ENCODE data around the gene PDE1C. TPM values are rescaled to one million over a fixed set of nuclear protein-coding genes. Genes with fewer than 3 reads are reported as not detected.
A peak's percentile ranks its signal among the peaks of the same experiment; 100 is the strongest.

PDE1C gene
- total RNA-seq, 1 donor from 2014 or later, result 54.6 TPM

DNA sequence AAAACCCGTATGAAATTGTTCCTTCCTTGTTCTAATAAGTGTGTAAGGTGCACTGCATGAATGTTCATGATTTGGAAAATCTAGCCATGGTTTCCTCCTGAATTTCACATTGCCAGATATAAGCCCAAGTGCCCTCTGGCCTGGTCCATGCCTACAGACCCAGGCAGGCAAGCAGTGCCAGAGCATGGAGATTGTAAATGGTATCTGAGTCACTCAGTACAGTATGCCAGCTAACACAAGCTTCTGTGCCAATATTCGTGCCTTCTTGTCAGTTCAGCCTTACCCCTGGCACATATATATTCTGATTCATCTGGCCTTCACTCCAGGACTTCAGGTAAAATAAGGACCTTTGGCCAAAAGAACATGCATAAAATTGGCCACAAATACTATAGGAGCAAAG, 38.4 kb upstream of the PDE1C start:
- H3K9me3 Mint-ChIP-seq (ENCODE audit: low read depth), result peaks cover 43% of the 10 kb centered on the region
- peaks cover 12% of the 10 kb centered on the region for H3K4me1 Mint-ChIP-seq (ENCODE audit: low read depth)
- H3K27ac Mint-ChIP-seq (ENCODE audit: unreplicated experiment), result no peak overlapping the region
- H3K4me3 Mint-ChIP-seq (ENCODE audit: unreplicated experiment), result no peak overlapping the region
- TF ChIP-seq, protein P1, sequence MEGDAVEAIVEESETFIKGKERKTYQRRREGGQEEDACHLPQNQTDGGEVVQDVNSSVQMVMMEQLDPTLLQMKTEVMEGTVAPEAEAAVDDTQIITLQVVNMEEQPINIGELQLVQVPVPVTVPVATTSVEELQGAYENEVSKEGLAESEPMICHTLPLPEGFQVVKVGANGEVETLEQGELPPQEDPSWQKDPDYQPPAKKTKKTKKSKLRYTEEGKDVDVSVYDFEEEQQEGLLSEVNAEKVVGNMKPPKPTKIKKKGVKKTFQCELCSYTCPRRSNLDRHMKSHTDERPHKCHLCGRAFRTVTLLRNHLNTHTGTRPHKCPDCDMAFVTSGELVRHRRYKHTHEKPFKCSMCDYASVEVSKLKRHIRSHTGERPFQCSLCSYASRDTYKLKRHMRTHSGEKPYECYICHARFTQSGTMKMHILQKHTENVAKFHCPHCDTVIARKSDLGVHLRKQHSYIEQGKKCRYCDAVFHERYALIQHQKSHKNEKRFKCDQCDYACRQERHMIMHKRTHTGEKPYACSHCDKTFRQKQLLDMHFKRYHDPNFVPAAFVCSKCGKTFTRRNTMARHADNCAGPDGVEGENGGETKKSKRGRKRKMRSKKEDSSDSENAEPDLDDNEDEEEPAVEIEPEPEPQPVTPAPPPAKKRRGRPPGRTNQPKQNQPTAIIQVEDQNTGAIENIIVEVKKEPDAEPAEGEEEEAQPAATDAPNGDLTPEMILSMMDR (IDR thresholded peaks at IDR 0.05), result no peak
- H3K36me3 Mint-ChIP-seq (ENCODE audit: low read depth), result peaks cover 15% of the 10 kb centered on the region
- no peak for DNase-seq (ENCODE audit: low spot score)
- no peaks in the 10 kb centered on the region for H3K27me3 Mint-ChIP-seq (ENCODE audit: low read depth)

DNA sequence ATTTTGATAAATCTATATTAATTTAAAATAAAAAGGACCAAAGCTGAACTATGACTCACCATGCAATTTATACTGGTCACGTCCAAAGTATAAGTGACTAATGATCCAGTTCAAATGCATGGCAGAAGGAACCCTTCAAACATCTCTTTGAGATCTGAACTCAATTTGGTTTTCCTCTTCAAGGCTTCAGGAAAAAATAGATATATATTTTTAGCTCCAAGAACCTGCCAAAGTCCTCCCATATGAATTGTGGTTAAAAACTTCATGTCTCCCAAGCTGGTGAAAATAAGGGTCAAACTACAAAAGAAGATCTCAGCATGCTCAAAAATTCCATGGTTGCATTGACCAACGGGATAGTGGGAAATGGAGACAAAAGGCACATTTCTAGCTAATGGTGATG, 34.6 kb upstream of the PDE1C start:
- DNase-seq (ENCODE audit: low spot score), result no peak
- Mint-ChIP-seq H3K9me3 (ENCODE audit: low read depth) (peaks cover 27% of the 10 kb centered on the region), H3K27me3 (ENCODE audit: low read depth) (no peaks in the 10 kb centered on the region), H3K4me3 (ENCODE audit: unreplicated experiment) (no peak overlapping the region), H3K36me3 (ENCODE audit: low read depth) (peaks cover 7% of the 10 kb centered on the region), H3K27ac (ENCODE audit: unreplicated experiment) (peak overlapping the region; percentile 33), H3K4me1 (ENCODE audit: low read depth) (peaks cover 12% of the 10 kb centered on the region)
- TF ChIP-seq, protein P1 (IDR thresholded peaks at IDR 0.05), result no peak

DNA sequence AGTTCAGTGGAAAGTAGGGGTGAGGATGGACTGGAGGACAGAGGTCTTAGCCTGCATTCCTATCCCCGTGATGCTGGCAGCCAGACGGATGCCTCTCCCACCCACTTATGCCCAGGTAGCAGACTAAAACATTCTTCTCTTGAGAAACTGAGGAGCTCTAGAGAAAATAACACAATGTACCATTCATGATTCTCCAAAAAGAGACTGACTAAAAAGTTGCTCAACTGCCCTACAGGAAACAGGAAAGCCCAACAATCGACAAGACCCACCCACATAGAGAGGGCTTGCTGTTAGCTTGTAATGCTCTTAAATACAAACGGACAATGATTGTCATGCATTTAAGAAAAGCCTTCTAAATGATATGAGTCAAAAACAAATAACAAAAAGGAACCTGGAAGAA, 33.2 kb upstream of the PDE1C start:
- no peaks in the 10 kb centered on the region for H3K27me3 Mint-ChIP-seq (ENCODE audit: low read depth)
- H3K4me3 Mint-ChIP-seq (ENCODE audit: unreplicated experiment), result no peak overlapping the region
- H3K36me3 Mint-ChIP-seq (ENCODE audit: low read depth), result peaks cover 7% of the 10 kb centered on the region
- no peak for DNase-seq (ENCODE audit: low spot score)
- no peak overlapping the region for H3K27ac Mint-ChIP-seq (ENCODE audit: unreplicated experiment)
- peaks cover 7% of the 10 kb centered on the region for H3K4me1 Mint-ChIP-seq (ENCODE audit: low read depth)
- TF ChIP-seq, protein P1 (IDR thresholded peaks at IDR 0.05), result no peak
- H3K9me3 Mint-ChIP-seq (ENCODE audit: low read depth), result peaks cover 20% of the 10 kb centered on the region

DNA sequence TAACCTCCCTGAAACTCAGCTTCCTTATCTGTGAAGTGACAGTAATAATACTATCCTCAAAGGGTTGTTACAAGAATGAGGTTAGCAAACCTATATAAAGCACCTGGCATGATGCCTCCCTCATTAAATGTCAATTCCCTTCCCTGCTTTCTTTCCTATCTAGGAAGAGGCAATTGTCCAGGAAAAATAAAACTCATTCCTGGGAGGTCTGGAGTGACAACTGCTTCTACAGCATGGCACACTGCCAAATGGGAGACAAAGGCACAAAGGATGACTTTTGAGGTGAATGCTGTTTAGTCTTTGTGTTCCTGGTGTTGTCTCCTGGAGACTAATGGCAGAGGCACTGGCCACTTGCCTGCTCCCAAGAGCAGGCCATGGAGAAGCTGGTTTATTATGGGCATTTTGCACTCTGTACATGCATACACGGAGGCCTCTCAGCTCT, 32.2 kb upstream of the PDE1C start:
- no peak overlapping the region for H3K4me3 Mint-ChIP-seq (ENCODE audit: unreplicated experiment)
- H3K36me3 Mint-ChIP-seq (ENCODE audit: low read depth), result peaks cover 6% of the 10 kb centered on the region
- peaks cover 7% of the 10 kb centered on the region for H3K4me1 Mint-ChIP-seq (ENCODE audit: low read depth)
- no peak overlapping the region for H3K27ac Mint-ChIP-seq (ENCODE audit: unreplicated experiment)
- TF ChIP-seq, protein P1 (IDR thresholded peaks at IDR 0.05), result no peak
- no peaks in the 10 kb centered on the region for H3K27me3 Mint-ChIP-seq (ENCODE audit: low read depth)
- H3K9me3 Mint-ChIP-seq (ENCODE audit: low read depth), result peaks cover 16% of the 10 kb centered on the region
- DNase-seq (ENCODE audit: low spot score), result no peak

DNA sequence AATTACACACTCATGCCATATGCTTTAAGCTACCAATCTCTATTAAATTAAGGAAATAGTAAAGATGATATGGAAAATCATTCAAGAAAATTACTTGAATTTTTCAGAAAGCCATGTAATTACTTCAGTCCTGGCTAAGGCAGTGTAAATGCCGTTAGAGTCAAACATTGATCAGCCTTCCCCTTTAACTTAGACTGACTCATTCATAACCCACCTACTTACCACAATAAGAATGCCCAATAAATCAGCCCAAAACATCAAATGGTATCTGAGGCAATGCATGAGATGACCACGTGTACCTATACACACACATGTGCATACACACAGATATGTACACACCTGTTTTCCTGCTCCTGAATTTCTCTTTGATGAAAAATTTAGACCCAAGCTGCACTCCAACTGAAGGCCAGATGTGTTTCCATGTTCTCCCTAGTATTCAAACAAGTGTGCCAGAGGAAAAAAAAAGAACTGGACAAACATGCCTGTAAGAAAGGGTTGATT, 30.2 kb upstream of the PDE1C start:
- Mint-ChIP-seq H3K9me3 (ENCODE audit: low read depth) (peaks cover 5% of the 10 kb centered on the region), H3K27ac (ENCODE audit: unreplicated experiment) (no peak overlapping the region), H3K4me1 (ENCODE audit: low read depth) (peaks cover 7% of the 10 kb centered on the region), H3K27me3 (ENCODE audit: low read depth) (no peaks in the 10 kb centered on the region), H3K4me3 (ENCODE audit: unreplicated experiment) (no peak overlapping the region), H3K36me3 (ENCODE audit: low read depth) (peaks cover 2% of the 10 kb centered on the region)
- no peak for DNase-seq (ENCODE audit: low spot score)
- TF ChIP-seq, protein P1 (IDR thresholded peaks at IDR 0.05), result no peak
